ENCODE measurements around the gene G6PC1.
"Not testable (repeated sequence)": the region's sequence is repeated elsewhere in the genome, so short reads cannot be mapped to it uniquely, and the experiment has no call there.

The G6PC1 gene

DNA sequence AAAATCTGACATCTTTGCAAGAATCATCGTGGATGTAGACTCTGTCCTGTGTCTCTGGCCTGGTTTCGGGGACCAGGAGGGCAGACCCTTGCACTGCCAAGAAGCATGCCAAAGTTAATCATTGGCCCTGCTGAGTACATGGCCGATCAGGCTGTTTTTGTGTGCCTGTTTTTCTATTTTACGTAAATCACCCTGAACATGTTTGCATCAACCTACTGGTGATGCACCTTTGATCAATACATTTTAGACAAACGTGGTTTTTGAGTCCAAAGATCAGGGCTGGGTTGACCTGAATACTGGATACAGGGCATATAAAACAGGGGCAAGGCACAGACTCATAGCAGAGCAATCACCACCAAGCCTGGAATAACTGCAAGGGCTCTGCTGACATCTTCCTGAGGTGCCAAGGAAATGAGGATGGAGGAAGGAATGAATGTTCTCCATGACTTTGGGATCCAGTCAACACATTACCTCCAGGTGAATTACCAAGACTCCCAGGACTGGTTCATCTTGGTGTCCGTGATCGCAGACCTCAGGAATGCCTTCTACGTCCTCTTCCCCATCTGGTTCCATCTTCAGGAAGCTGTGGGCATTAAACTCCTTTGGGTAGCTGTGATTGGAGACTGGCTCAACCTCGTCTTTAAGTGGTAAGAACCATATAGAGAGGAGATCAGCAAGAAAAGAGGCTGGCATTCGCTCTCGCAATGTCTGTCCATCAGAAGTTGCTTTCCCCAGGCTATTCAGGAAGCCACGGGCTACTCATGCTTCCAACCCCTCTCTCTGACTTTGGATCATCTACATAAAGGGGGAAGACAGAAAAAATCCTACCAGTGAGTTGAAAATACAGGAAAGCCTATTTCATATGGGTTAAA lies at the start of gene G6PC1:
Gene G6PC1 (plus strand): TSS at position 340 of the 872 bp plus-strand sequence. CDS start 78 bp downstream, at position 418.
- DNase-seq (ENCODE audit: low read depth, low spot score), result no peak

DNA sequence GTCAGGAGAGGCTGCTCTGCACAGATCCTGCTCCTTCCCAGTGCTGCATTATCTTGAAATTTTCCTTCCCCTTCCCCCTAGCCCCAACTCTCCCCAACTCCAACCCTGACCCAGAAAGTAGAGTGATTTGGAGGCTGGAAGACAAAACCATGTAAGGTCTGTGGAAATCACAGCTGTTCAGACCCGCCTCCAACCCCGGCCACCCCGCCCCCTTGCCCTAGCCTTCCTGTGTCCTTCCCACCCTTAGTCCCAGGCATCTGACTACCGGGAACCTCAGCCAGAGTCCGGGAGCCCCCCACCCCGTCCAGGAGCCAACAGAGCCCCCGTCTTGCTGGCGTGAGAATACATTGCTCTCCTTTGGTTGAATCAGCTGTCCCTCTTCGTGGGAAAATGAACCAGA lies 49.6 kb upstream of the G6PC1 start, which contains the start of gene AOC3:
Gene AOC3 (plus strand): TSS at position 246 of the 400 bp plus-strand sequence. CDS start 145 bp downstream, at position 391.
- no peak for DNase-seq (ENCODE audit: low read depth, low spot score)

DNA sequence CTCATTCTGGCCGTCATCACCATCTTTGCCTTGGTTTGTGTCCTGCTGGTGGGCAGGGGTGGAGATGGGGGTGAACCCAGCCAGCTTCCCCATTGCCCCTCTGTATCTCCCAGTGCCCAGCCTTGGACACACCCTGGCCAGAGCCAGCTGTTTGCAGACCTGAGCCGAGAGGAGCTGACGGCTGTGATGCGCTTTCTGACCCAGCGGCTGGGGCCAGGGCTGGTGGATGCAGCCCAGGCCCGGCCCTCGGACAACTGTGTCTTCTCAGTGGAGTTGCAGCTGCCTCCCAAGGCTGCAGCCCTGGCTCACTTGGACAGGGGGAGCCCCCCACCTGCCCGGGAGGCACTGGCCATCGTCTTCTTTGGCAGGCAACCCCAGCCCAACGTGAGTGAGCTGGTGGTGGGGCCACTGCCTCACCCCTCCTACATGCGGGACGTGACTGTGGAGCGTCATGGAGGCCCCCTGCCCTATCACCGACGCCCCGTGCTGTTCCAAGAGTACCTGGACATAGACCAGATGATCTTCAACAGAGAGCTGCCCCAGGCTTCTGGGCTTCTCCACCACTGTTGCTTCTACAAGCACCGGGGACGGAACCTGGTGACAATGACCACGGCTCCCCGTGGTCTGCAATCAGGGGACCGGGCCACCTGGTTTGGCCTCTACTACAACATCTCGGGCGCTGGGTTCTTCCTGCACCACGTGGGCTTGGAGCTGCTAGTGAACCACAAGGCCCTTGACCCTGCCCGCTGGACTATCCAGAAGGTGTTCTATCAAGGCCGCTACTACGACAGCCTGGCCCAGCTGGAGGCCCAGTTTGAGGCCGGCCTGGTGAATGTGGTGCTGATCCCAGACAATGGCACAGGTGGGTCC lies 49.0 kb upstream of the G6PC1 start:
- not testable (repeated sequence) for DNase-seq (ENCODE audit: low read depth, low spot score)

DNA sequence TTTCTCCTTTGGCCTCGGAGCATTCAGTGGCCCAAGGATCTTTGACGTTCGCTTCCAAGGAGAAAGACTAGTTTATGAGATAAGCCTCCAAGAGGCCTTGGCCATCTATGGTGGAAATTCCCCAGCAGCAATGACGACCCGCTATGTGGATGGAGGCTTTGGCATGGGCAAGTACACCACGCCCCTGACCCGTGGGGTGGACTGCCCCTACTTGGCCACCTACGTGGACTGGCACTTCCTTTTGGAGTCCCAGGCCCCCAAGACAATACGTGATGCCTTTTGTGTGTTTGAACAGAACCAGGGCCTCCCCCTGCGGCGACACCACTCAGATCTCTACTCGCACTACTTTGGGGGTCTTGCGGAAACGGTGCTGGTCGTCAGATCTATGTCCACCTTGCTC lies 48.2 kb upstream of the G6PC1 start:
- no peak for DNase-seq (ENCODE audit: low read depth, low spot score)

DNA sequence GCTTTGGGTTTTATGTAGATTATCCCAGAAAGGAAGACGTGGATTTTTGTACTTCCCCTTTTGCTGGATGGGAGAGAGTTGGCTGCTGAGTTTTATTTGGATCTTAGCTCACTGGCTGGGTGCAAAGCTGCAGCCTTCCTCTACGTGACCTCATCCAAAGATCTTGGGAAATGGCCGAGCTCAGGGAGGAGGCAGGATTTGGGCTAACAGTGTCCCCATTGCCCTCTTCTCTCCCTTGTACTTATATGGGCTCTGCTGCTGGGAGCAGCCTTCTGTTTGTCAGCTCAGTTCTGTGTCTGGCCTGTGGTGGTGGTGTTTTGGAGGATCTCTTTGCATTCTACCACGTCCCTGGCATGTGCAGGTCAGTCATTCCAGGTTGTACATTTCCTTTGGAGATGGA lies 47.6 kb upstream of the G6PC1 start:
- no peak for DNase-seq (ENCODE audit: low read depth, low spot score)

DNA sequence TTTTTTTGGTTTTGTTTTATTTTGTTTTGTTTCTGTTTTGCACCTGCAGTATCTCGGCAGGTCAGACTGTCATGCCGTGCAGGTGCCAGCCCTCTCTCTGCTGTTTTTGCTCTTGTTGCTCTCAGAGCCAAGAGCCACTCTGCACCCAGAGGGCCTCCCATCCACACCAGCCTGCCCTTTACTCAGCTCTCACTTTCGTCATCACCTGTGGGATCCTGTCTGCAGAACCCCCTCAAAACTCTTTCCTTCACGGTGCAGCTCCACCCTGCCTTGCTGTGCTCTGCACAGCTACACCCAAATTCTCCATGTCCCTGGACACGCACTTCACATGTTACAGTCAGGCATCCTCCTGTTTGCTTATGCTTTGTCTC lies 47.0 kb upstream of the G6PC1 start:
- DNase-seq (ENCODE audit: low read depth, low spot score), result no peak

DNA sequence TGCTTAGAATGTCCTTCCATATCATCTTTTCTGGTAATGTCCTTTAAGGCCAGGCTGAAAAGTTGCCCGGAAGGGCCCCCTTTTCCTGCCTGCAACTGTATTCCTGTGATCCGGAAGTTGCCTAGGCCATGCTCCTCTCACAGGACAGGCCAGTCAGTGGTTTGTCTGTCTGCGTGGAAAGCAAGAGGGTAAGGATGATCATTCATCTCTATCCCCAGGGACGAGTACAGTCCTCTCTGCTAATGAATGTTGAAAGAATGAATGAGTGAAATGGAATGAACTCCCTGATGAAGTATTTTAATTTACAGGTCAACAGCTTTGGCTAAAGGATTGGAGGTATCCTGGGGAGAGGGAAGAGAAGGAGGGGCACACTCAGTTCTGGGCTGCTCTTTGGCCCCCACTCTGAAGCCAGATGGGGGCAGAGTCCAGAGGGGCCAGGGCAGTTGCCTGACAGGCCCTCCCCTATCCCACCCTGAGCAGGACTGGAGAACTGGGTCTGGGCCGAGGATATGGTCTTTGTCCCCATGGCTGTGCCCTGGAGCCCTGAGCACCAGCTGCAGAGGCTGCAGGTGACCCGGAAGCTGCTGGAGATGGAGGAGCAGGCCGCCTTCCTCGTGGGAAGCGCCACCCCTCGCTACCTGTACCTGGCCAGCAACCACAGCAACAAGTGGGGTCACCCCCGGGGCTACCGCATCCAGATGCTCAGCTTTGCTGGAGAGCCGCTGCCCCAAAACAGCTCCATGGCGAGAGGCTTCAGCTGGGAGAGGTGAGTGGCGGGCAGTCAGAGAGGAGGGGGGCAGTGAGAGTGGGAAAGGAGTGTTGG lies 46.4 kb upstream of the G6PC1 start:
- no peak for DNase-seq (ENCODE audit: low read depth, low spot score)

DNA sequence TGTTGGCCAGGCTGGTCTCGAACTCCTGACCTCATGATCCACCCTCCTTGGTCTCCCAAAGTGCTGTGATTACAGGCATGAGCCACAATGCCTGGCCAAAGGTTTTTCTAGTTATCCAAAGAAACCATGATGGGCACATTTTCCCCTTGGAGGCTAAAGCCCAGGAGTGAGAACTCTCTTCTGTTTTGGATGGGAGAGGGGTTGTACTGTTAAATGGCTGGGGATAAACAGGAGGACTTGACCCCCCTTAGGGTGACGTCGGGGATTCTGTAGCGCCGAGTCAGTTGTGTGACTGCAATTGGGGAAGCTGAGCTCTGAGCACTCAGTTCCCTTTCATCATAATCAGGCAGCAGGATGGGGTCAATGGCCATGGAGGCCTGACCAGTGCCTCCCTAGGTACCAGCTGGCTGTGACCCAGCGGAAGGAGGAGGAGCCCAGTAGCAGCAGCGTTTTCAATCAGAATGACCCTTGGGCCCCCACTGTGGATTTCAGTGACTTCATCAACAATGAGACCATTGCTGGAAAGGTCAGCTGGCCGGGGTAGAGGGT lies 45.5 kb upstream of the G6PC1 start:
- no peak for DNase-seq (ENCODE audit: low read depth, low spot score)

DNA sequence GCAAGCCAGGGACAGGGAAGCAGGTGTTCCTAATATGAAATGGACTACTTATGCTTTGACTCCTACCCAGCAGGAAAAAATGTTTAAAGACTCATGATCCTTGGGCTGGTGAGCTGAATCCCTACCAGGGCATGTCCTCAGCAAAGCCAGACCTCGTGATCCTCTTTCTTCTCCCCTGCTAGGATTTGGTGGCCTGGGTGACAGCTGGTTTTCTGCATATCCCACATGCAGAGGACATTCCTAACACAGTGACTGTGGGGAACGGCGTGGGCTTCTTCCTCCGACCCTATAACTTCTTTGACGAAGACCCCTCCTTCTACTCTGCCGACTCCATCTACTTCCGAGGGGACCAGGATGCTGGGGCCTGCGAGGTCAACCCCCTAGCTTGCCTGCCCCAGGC lies 44.5 kb upstream of the G6PC1 start:
- DNase-seq (ENCODE audit: low read depth, low spot score), result not testable (repeated sequence)

DNA sequence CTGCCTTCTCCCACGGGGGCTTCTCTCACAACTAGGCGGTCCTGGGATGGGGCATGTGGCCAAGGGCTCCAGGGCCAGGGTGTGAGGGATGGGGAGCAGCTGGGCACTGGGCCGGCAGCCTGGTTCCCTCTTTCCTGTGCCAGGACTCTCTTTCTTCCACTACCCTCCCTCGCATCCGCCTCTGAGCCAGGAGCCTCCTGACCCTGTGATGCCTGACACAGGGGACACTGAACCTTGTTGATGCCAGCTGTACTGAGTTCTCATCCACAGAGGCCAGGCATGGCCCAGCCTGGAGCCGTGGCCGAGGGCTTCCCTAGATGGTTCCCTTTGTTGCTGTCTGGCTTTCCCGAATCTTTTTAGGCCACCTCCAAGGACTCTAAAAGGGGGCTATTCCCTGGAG lies 44.1 kb upstream of the G6PC1 start:
- DNase-seq (ENCODE audit: low read depth, low spot score), result not testable (repeated sequence)

DNA sequence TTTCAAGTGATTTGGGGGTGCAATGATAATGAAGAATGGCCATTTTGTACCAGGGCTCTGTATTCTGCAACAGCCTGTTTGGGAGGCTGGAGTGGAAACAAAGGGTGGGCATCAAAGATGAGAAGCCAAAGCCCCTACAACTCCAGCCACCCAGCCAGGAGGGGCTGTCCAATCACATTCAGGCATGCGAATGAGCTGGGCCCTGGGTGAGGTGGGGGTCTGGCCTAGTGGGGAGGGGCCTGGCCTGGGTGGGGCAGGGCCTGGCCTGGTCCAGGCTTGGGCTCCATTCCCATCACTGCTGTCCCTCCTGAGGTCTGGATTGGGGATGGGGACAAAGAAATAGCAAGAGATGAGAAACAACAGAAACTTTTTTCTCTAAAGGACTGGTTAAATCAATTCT lies 43.2 kb upstream of the G6PC1 start:
- DNase-seq (ENCODE audit: low read depth, low spot score), result no peak

DNA sequence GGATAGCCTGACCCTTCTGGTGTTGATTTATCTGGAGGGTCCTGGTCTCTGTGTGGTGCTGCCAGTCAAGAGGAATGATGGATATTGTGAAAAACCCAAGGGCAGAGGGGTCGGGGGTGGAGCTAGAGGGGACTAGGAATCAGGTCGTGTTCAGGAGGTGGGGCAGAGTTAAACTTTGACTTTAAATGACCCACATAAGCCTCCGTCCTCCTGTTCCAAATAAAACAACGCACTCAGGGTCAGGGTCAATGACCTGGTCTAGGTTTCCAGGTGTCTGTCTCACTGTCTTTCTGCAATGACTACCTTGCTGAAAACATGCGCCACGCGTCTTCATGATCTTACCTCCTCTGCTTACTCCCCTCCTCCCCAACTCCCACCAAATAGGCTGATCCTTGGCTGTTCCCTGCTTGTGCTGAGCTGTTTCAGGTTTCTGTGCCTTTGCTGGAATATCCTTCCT lies 34.9 kb upstream of the G6PC1 start:
- no peak for DNase-seq (ENCODE audit: low read depth, low spot score)

DNA sequence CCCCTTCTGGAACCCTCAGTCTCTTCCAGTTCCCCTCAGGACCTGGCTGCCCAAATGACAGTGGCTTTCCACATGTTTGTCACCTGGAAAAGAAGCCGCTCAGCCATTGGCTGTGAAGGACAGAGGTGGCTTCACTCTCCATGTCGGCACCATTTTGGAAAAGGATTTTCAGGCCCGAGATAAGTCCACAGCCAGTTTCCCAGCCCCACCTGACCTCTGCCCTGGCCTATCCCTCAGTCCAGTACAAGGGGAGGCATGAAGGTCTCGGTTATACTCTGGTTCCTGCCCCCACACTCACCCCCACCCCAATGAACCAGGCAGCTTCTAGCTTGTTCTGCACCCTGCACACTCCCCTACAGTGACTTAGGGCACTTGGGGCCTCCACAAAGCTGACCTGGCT lies 34.4 kb upstream of the G6PC1 start:
- DNase-seq (ENCODE audit: low read depth, low spot score), result no peak

DNA sequence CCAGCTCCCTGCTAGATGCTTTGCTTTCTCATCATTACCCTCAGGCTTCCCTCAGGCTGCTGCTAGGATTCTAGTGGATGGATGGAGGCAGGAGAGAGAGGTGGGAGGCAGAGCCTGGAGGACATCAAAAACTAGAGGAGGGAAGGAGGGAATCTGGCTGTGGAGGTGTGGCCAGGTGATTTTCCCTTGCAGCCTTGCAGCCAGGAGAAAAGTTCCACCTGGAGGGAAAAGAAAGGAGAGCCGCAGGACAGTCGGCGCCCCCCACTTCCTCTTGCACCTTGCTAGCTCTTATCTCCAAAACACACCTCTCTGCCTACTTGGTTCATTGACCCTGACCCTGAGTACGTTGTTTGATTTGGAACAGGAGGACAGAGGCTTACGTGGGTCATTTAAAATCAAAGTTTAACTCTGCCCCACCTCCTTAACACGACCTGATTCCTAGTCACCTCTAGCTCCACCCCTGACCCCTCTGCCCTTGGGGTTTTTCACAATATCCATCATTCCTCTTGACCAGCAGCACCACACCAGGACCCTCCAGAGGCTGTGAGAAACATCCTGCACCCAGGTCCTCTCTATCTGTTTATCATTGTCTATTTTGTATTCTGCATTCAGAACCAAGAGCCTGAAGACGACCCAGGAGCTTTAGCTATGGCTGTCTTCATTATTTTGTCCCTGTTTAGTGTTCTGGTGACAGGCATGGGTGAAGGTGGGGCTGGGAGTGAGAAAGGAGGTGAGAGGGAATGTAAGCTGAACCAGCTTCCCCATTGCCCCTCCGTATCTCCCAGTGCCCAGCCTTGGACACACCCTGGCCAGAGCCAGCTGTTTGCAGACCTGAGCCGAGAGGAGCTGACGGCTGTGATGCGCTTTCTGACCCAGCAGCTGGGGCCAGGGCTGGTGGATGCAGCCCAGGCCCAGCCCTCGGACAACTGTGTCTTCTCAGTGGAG lies 33.7 kb upstream of the G6PC1 start:
- DNase-seq (ENCODE audit: low read depth, low spot score), result no peak

DNA sequence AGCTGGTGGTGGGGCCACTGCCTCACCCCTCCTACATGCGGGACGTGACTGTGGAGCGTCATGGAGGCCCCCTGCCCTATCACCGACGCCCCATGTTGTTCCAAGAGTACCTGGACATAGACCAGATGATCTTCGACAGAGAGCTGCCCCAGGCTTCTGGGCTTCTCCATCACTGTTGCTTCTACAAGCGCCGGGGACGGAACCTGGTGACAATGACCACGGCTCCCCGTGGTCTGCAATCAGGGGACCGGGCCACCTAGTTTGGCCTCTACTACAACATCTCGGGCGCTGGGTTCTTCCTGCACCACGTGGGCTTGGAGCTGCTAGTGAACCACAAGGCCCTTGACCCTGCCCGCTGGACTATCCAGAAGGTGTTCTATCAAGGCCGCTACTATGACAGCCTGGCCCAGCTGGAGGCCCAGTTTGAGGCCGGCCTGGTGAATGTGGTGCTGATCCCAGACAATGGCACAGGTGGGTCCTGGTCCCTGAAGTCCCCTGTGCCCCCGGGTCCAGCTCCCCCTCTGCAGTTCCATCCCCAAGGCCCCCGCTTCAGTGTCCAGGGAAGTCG lies 32.8 kb upstream of the G6PC1 start:
- not testable (repeated sequence) for DNase-seq (ENCODE audit: low read depth, low spot score)

DNA sequence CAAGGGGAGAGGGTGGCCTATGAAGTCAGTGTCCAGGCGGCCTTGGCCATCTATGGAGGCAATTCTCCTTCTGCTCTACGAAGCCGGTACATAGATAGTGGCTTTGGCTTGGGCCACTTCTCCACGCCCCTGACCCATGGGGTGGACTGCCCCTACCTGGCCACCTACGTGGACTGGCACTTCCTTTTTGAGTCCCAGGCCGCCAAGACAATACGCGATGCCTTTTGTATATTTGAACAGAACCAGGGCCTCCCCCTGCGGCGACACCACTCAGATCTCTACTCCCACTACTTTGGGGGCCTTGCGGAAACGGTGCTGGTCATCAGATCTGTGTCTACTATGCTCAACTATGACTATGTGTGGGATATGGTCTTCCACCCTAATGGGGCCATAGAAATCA lies 32.3 kb upstream of the G6PC1 start:
- no peak for DNase-seq (ENCODE audit: low read depth, low spot score)

DNA sequence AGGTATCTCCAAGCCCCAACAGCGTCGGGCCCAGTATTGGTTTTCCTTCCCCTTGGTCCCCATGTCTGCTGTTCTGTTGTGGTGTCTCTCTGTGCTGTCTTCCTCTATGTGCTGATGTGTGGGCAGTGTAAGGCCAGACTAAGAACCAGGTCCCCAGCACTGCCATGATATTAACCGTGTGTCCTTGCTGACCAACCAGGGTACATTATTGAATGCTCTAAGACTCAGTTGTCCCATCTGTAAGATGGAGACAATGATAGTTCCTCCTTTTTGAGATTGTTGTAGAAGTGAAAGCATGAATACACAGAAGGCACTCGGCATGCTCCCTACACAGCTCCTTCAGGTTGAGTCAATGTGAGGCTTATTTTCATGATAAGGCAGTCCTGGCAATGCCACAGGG lies 29.0 kb upstream of the G6PC1 start:
- no peak for DNase-seq (ENCODE audit: low read depth, low spot score)

DNA sequence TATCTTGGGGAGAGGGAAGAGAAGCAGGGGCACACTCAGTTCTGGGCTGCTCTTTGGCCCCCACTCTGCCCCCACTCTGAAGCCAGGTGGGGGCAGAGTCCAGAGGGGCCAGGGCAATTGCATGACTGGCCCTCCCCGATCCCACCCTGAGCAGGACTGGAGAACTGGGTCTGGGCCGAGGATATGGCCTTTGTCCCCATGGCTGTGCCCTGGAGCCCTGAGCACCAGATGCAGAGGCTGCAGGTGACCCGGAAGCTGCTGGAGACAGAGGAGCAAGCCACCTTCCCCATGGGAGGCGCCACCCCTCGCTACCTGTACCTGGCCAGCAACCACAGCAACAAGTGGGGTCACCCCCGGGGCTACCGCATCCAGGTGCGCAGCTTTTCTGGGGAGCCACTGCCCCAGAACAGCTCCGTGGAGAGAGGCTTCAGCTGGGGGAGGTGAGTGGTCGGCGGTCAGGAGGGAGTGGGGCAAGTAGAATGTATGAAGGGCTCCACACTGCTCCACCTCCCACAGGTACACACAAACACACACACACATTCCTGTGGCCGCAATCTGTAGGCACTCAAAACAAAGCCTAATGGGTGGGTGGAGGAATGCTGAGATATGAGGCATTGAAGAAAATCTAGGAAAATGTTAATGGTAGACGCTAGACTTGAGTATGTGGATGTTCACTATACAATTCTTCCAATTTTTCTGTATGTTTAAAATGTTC lies 28.2 kb upstream of the G6PC1 start:
- peak; percentile 43 for DNase-seq (ENCODE audit: low read depth, low spot score)

DNA sequence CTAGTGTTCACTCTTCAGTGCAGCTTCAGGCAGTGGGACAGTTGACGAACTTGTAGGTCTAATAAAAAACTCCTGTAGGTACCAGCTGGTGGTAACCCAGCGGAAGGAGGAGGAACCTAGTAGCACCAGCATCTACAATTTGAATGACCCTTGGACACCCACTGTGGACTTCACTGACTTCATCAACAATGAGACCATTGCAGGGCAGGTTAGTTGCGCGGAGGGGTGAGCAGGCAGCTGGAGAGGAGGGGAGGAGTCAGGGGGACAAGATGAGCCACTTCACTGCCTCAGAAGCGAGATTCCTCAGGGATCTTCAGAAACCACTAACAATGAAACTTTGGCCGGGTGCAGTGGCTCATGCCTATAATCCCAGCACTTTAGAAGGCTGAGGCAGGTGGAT lies 27.3 kb upstream of the G6PC1 start:
- DNase-seq (ENCODE audit: low read depth, low spot score), result no peak

All from astrocyte of the hippocampus (primary cell).